ENCODE results near the gene ERAP2. TPM values are rescaled to one million over a fixed set of nuclear protein-coding genes. Genes with fewer than 3 reads are reported as not detected.

Gene ERAP2
- total and polyA plus RNA-seq, 10 of the 15 experiments (the other 5 are each of a cell fraction or from before 2014, with no cell fraction given): 4.0 to 28.7 (median 11.7) TPM

DNA sequence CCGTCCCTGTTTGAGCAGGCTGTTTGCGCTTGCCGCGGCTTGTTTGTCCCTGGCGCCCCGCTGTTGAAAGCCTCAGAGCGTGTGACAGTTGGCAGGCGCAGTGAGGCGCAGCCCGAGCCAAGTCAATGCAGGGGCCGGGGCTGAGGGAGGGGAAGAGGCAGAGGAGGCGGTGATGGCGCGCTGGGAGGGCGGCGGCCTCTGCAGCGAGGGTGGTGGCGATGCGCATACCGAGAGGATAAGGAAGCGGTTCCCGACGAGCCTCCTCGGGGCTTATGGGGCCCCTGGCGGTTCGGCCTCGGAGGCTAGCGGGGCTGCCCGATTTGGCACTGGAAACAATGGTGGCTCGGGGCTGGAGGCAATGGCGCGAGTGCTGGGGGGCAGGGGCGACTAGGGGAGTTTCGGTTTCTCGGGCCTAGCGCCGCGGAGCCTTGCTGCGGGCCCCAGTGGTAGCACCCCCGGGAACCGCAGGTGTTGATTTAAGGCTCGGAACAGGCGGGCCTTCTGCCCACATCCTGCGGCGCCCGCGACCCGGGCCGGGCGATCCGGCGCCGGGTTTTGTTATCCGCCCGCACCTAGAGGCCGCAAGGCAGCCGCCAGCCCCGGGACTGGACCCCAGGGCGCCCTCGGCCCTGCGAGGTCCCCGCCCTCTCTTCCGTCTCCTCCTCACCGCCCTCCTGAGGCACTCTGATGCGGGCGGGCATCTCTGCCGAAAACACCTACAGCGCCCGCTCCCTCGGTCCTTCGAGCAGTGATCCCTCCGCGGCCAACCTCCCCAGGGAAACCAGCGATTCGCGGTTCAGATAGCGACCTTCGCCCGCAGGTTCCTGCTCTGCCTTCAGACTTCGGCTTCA is 58.6 kb downstream of the ERAP2 start (continued):
- TF ChIP-seq, protein P1, sequence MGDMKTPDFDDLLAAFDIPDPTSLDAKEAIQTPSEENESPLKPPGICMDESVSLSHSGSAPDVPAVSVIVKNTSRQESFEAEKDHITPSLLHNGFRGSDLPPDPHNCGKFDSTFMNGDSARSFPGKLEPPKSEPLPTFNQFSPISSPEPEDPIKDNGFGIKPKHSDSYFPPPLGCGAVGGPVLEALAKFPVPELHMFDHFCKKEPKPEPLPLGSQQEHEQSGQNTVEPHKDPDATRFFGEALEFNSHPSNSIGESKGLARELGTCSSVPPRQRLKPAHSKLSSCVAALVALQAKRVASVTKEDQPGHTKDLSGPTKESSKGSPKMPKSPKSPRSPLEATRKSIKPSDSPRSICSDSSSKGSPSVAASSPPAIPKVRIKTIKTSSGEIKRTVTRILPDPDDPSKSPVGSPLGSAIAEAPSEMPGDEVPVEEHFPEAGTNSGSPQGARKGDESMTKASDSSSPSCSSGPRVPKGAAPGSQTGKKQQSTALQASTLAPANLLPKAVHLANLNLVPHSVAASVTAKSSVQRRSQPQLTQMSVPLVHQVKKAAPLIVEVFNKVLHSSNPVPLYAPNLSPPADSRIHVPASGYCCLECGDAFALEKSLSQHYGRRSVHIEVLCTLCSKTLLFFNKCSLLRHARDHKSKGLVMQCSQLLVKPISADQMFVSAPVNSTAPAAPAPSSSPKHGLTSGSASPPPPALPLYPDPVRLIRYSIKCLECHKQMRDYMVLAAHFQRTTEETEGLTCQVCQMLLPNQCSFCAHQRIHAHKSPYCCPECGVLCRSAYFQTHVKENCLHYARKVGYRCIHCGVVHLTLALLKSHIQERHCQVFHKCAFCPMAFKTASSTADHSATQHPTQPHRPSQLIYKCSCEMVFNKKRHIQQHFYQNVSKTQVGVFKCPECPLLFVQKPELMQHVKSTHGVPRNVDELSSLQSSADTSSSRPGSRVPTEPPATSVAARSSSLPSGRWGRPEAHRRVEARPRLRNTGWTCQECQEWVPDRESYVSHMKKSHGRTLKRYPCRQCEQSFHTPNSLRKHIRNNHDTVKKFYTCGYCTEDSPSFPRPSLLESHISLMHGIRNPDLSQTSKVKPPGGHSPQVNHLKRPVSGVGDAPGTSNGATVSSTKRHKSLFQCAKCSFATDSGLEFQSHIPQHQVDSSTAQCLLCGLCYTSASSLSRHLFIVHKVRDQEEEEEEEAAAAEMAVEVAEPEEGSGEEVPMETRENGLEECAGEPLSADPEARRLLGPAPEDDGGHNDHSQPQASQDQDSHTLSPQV (IDR thresholded peaks at IDR 0.05): peak; percentile 81; the same call in 1 of the 2 replicates
- TF ChIP-seq HCFC1 (IDR thresholded peaks at IDR 0.05; ENCODE audit: low read length) (peak; percentile 31; the same call in 1 of the 2 replicates), RELA (IDR thresholded peaks at IDR 0.05; ENCODE audit: borderline replicate concordance, partially characterized antibody) (peak; percentile 16), NBN (IDR thresholded peaks at IDR 0.05) (peak; percentile 93), EGR1 (IDR thresholded peaks at IDR 0.05; ENCODE audit: borderline replicate concordance in 1 of 2, low read depth in 2 of 2, low read length in 2 of 2) (peak in 1 of 2 experiments; percentile 76; a peak in 2 of 3 replicates), BMI1 (IDR thresholded peaks at IDR 0.05; ENCODE audit: borderline replicate concordance) (no peak), MEF2B (IDR thresholded peaks at IDR 0.05; ENCODE audit: partially characterized antibody, poor library complexity, severe bottlenecking) (peak; percentile 83), EZH2 (IDR thresholded peaks at IDR 0.05; ENCODE audit: borderline replicate concordance, control insufficient read depth, low read depth, low read length) (no peak), ZNF622 (IDR thresholded peaks at IDR 0.05) (no peak), PML (IDR thresholded peaks at IDR 0.05; ENCODE audit: low read length) (no peak), EP300 (IDR thresholded peaks at IDR 0.05; ENCODE audit: borderline replicate concordance in 1 of 2, control insufficient read depth in 1 of 2, low read depth in 2 of 2, low read length in 2 of 2) (peak; percentile 26 to 74; a peak in 2 of 4 replicates)
- TF ChIP-seq, protein P2, sequence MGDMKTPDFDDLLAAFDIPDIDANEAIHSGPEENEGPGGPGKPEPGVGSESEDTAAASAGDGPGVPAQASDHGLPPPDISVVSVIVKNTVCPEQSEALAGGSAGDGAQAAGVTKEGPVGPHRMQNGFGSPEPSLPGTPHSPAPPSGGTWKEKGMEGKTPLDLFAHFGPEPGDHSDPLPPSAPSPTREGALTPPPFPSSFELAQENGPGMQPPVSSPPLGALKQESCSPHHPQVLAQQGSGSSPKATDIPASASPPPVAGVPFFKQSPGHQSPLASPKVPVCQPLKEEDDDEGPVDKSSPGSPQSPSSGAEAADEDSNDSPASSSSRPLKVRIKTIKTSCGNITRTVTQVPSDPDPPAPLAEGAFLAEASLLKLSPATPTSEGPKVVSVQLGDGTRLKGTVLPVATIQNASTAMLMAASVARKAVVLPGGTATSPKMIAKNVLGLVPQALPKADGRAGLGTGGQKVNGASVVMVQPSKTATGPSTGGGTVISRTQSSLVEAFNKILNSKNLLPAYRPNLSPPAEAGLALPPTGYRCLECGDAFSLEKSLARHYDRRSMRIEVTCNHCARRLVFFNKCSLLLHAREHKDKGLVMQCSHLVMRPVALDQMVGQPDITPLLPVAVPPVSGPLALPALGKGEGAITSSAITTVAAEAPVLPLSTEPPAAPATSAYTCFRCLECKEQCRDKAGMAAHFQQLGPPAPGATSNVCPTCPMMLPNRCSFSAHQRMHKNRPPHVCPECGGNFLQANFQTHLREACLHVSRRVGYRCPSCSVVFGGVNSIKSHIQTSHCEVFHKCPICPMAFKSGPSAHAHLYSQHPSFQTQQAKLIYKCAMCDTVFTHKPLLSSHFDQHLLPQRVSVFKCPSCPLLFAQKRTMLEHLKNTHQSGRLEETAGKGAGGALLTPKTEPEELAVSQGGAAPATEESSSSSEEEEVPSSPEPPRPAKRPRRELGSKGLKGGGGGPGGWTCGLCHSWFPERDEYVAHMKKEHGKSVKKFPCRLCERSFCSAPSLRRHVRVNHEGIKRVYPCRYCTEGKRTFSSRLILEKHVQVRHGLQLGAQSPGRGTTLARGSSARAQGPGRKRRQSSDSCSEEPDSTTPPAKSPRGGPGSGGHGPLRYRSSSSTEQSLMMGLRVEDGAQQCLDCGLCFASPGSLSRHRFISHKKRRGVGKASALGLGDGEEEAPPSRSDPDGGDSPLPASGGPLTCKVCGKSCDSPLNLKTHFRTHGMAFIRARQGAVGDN (IDR thresholded peaks at IDR 0.05): peak; percentile 75
- TF ChIP-seq, protein P3, sequence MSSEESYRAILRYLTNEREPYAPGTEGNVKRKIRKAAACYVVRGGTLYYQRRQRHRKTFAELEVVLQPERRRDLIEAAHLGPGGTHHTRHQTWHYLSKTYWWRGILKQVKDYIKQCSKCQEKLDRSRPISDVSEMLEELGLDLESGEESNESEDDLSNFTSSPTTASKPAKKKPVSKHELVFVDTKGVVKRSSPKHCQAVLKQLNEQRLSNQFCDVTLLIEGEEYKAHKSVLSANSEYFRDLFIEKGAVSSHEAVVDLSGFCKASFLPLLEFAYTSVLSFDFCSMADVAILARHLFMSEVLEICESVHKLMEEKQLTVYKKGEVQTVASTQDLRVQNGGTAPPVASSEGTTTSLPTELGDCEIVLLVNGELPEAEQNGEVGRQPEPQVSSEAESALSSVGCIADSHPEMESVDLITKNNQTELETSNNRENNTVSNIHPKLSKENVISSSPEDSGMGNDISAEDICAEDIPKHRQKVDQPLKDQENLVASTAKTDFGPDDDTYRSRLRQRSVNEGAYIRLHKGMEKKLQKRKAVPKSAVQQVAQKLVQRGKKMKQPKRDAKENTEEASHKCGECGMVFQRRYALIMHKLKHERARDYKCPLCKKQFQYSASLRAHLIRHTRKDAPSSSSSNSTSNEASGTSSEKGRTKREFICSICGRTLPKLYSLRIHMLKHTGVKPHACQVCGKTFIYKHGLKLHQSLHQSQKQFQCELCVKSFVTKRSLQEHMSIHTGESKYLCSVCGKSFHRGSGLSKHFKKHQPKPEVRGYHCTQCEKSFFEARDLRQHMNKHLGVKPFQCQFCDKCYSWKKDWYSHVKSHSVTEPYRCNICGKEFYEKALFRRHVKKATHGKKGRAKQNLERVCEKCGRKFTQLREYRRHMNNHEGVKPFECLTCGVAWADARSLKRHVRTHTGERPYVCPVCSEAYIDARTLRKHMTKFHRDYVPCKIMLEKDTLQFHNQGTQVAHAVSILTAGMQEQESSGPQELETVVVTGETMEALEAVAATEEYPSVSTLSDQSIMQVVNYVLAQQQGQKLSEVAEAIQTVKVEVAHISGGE (CRISPR knock-in tag; IDR thresholded peaks at IDR 0.05): no peak
- TF ChIP-seq, protein P4, sequence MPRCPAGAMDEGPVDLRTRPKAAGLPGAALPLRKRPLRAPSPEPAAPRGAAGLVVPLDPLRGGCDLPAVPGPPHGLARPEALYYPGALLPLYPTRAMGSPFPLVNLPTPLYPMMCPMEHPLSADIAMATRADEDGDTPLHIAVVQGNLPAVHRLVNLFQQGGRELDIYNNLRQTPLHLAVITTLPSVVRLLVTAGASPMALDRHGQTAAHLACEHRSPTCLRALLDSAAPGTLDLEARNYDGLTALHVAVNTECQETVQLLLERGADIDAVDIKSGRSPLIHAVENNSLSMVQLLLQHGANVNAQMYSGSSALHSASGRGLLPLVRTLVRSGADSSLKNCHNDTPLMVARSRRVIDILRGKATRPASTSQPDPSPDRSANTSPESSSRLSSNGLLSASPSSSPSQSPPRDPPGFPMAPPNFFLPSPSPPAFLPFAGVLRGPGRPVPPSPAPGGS (IDR thresholded peaks at IDR 0.05; ENCODE audit: borderline replicate concordance, insufficient read depth, low read depth, low read length, poor library complexity, severe bottlenecking): peak; percentile 95

All from GM12878 (cell line).